Sigmoid colon (tissue), 4 donors: ENCODE data around the gene MBP.

Experiments used
- EP300 ChIP-seq, 4 donors: sonication (generic); formaldehyde crosslinking; IDR thresholded peaks; one replicate each; pipeline ENCODE4 v1.6.1; 2017; ENCODE audit warnings: antibody characterized with exemption in 4 of 4
- POLR2A ChIP-seq, 2 donors: fragments of 450-650 bp; IDR thresholded peaks; one replicate each; pipeline ENCODE4 v1.6.1; 2016; ENCODE audit warnings: antibody characterized with exemption in 2 of 2, mild to moderate bottlenecking in 2 of 2, moderate library complexity in 2 of 2
- TF ChIP-seq, protein P1 (sequence below), 4 experiments: fragments of 450-650 bp in 3 of 4; fragments of 200-600 bp in 1 of 4; IDR thresholded peaks; one replicate each; pipeline ENCODE4 v1.5.1; 2016 to 2019; ENCODE audit warnings: antibody characterized with exemption in 4 of 4, mild to moderate bottlenecking in 3 of 4, moderate library complexity in 2 of 4

- TF ChIP-seq, protein P1, sequence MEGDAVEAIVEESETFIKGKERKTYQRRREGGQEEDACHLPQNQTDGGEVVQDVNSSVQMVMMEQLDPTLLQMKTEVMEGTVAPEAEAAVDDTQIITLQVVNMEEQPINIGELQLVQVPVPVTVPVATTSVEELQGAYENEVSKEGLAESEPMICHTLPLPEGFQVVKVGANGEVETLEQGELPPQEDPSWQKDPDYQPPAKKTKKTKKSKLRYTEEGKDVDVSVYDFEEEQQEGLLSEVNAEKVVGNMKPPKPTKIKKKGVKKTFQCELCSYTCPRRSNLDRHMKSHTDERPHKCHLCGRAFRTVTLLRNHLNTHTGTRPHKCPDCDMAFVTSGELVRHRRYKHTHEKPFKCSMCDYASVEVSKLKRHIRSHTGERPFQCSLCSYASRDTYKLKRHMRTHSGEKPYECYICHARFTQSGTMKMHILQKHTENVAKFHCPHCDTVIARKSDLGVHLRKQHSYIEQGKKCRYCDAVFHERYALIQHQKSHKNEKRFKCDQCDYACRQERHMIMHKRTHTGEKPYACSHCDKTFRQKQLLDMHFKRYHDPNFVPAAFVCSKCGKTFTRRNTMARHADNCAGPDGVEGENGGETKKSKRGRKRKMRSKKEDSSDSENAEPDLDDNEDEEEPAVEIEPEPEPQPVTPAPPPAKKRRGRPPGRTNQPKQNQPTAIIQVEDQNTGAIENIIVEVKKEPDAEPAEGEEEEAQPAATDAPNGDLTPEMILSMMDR (IDR thresholded peaks at IDR 0.05): no peak
- TF ChIP-seq POLR2A (IDR thresholded peaks at IDR 0.05) (no peak), EP300 (IDR thresholded peaks at IDR 0.05) (no peak)
Observed at GRCh38 chr18:76952747-76953146, 179.8 kb downstream of the MBP start.
